Astrocyte of the spinal cord (primary cell): ENCODE data around the gene PIK3CG.

ENCODE experiments used
- DNase-seq: peaks from one replicate; pipeline ENCODE4 v3.0.0; 2011; ENCODE audit warnings: low read depth, low spot score
- H3K4me3 ChIP-seq: 2 replicates; pipeline ENCODE4 v1.5.1; 2011; ENCODE audit warnings: low read depth, mild to moderate bottlenecking, low read length, moderate library complexity
- in situ Hi-C: cut with HindIII; loops from 2 replicates; pipeline ENCODE4 v1.10.0; 2017; ENCODE audit warnings: low sequenced_read_pairs
- TF ChIP-seq, protein P1 (sequence below): IDR thresholded peaks from 2 replicates; pipeline ENCODE4 v1.5.1; 2012; ENCODE audit warnings: low read depth, mild to moderate bottlenecking, low read length, inconsistent platforms

PIK3CG gene

GRCh38 chr7:106866298-106867281 is 1.5 kb downstream of the PIK3CG start:
- DNase-seq: no peak
- TF ChIP-seq, protein P1, sequence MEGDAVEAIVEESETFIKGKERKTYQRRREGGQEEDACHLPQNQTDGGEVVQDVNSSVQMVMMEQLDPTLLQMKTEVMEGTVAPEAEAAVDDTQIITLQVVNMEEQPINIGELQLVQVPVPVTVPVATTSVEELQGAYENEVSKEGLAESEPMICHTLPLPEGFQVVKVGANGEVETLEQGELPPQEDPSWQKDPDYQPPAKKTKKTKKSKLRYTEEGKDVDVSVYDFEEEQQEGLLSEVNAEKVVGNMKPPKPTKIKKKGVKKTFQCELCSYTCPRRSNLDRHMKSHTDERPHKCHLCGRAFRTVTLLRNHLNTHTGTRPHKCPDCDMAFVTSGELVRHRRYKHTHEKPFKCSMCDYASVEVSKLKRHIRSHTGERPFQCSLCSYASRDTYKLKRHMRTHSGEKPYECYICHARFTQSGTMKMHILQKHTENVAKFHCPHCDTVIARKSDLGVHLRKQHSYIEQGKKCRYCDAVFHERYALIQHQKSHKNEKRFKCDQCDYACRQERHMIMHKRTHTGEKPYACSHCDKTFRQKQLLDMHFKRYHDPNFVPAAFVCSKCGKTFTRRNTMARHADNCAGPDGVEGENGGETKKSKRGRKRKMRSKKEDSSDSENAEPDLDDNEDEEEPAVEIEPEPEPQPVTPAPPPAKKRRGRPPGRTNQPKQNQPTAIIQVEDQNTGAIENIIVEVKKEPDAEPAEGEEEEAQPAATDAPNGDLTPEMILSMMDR: no peak
- in situ Hi-C loops: no loop called here
- no peak overlapping the region for H3K4me3 ChIP-seq

DNA sequence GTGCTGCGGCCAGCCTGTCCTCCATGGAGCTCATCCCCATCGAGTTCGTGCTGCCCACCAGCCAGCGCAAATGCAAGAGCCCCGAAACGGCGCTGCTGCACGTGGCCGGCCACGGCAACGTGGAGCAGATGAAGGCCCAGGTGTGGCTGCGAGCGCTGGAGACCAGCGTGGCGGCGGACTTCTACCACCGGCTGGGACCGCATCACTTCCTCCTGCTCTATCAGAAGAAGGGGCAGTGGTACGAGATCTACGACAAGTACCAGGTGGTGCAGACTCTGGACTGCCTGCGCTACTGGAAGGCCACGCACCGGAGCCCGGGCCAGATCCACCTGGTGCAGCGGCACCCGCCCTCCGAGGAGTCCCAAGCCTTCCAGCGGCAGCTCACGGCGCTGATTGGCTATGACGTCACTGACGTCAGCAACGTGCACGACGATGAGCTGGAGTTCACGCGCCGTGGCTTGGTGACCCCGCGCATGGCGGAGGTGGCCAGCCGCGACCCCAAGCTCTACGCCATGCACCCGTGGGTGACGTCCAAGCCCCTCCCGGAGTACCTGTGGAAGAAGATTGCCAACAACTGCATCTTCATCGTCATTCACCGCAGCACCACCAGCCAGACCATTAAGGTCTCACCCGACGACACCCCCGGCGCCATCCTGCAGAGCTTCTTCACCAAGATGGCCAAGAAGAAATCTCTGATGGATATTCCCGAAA is 2.7 kb downstream of the PIK3CG start:
- no peak for DNase-seq
- TF ChIP-seq, protein P1: no peak
- in situ Hi-C loops: no loop called here
- no peak overlapping the region for H3K4me3 ChIP-seq

GRCh38 chr7:106868364-106868763 is 3.3 kb downstream of the PIK3CG start:
- H3K4me3 ChIP-seq: no peak overlapping the region
- TF ChIP-seq, protein P1: no peak
- no peak for DNase-seq
- in situ Hi-C loops: no loop called here

DNA sequence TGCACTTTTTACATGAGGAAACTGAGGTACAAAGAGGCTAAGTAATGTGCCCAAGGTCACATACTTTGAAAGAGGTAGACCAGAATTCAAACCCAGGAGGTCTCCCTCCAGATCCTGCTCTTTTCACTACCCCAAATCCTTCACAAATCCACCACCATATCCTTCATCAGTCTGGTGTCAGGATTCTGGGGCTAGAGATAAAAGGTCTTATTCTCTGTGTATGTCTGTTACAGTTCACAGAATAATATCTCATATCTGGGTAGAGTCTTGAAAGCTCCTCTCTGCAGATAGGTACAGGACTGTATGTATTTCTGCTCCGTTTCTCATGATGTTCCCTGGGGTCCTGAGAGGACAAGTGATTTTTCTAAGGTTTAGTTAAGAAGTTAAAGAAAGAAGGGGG is 4.9 kb downstream of the PIK3CG start:
- no peak overlapping the region for H3K4me3 ChIP-seq
- DNase-seq: no peak
- TF ChIP-seq, protein P1: no peak
- in situ Hi-C loops: no loop called here

DNA sequence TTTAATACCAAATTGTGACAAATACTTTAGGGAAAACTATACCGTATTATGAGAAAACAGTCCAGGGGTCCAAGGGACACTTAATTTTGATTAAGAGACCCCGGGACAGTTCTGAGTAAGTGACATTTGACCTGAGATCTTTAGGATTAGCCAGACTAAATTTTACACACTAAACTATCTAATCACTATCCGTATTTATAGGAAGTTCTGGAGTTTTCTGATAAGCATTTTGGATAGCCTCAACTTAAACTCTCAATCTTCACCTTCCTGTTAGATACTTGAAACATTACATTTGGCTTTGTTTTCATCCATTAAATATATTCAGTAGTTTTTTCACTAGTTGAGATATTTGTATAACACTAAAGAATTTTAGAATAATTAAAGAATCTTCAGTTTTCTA is 5.4 kb downstream of the PIK3CG start:
- DNase-seq: no peak
- TF ChIP-seq, protein P1: no peak
- in situ Hi-C loops: no loop called here
- H3K4me3 ChIP-seq: no peak overlapping the region

GRCh38 chr7:106870983-106871410 is 5.9 kb downstream of the PIK3CG start:
- peak; percentile 10 for DNase-seq
- in situ Hi-C loops: no loop called here
- H3K4me3 ChIP-seq: no peak overlapping the region
- TF ChIP-seq, protein P1: no peak
